Measurements from ENCODE around the gene SOX4.

The SOX4 gene

DNA sequence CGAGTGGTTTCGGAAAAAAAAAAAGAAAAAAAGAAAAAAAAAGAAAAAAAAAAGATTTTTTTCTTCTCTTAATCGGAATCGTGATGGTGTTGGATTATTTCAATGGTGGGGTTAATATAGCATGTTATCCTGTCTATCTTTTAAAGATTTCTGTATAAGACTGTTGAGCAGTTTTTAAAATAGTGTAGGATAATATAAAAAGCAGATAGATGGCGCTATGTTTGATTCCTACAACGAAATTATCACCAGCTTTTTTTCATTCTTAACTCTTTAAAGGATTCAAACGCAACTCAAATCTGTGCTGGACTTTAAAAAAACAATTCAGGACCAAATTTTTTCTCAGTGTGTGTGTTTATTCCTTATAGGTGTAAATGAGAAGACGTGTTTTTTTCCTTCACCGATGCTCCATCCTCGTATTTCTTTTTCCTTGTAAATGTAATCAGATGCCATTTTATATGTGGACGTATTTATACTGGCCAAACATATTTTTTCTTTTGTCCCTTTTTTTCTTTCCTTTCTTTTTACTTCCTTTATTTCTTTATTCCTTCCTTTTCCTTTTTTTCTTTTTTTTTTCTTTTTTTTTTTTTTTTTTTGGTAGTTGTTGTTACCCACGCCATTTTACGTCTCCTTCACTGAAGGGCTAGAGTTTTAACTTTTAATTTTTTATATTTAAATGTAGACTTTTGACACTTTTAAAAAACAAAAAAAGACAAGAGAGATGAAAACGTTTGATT, 3.6 kb downstream of the SOX4 start (continued):
- TF ChIP-seq PRDM6 (tag by site-specific recombination; IDR thresholded peaks at IDR 0.05) (peak; percentile 95), ZNF24 (tag by site-specific recombination; IDR thresholded peaks at IDR 0.05) (no peak), ZNF521 (tag by site-specific recombination; IDR thresholded peaks at IDR 0.05) (no peak), ZNF114 (tag by site-specific recombination; IDR thresholded peaks at IDR 0.05) (no peak), KLF8 (tag by site-specific recombination; IDR thresholded peaks at IDR 0.05) (peak; percentile 20; the same call in 1 of the 2 replicates), ZNF704 (tag by site-specific recombination; IDR thresholded peaks at IDR 0.05) (no peak), ZBTB17 (tag by site-specific recombination; IDR thresholded peaks at IDR 0.05) (peak; percentile 63), ZNF792 (tag by site-specific recombination; IDR thresholded peaks at IDR 0.05) (no peak), ZNF830 (tag by site-specific recombination; IDR thresholded peaks at IDR 0.05; ENCODE audit: low read depth) (no peak), ZNF394 (tag by site-specific recombination; IDR thresholded peaks at IDR 0.05; ENCODE audit: borderline replicate concordance) (0 out of 2 replicates have a peak, but pooled peaks have one; percentile 12), ZNF658 (tag by site-specific recombination; IDR thresholded peaks at IDR 0.05) (no peak), IKZF3 (tag by site-specific recombination; IDR thresholded peaks at IDR 0.05) (no peak), ZNF654 (tag by site-specific recombination; IDR thresholded peaks at IDR 0.05; ENCODE audit: low read depth) (peak; percentile 13; the same call in 1 of the 2 replicates), ZNF350 (tag by site-specific recombination; IDR thresholded peaks at IDR 0.05) (no peak), ZFP69B (tag by site-specific recombination; IDR thresholded peaks at IDR 0.05) (no peak), ZNF416 (tag by site-specific recombination; IDR thresholded peaks at IDR 0.05) (no peak), ZBTB8A (tag by site-specific recombination; IDR thresholded peaks at IDR 0.05) (0 out of 2 replicates have a peak, but pooled peaks have one; percentile 27), PRDM2 (tag by site-specific recombination; IDR thresholded peaks at IDR 0.05; ENCODE audit: borderline replicate concordance) (no peak), ZNF302 (tag by site-specific recombination; IDR thresholded peaks at IDR 0.05; ENCODE audit: low read depth) (no peak), ZNF221 (tag by site-specific recombination; IDR thresholded peaks at IDR 0.05; ENCODE audit: borderline replicate concordance) (no peak), ZNF561 (tag by site-specific recombination; IDR thresholded peaks at IDR 0.05; ENCODE audit: borderline replicate concordance) (no peak)
- TF ChIP-seq, protein P1, sequence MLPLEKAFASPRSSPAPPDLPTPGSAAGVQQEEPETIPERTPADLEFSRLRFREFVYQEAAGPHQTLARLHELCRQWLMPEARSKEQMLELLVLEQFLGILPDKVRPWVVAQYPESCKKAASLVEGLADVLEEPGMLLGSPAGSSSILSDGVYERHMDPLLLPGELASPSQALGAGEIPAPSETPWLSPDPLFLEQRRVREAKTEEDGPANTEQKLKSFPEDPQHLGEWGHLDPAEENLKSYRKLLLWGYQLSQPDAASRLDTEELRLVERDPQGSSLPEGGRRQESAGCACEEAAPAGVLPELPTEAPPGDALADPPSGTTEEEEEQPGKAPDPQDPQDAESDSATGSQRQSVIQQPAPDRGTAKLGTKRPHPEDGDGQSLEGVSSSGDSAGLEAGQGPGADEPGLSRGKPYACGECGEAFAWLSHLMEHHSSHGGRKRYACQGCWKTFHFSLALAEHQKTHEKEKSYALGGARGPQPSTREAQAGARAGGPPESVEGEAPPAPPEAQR (tag by site-specific recombination; IDR thresholded peaks at IDR 0.05) = no peak
- TF ChIP-seq, protein P2, sequence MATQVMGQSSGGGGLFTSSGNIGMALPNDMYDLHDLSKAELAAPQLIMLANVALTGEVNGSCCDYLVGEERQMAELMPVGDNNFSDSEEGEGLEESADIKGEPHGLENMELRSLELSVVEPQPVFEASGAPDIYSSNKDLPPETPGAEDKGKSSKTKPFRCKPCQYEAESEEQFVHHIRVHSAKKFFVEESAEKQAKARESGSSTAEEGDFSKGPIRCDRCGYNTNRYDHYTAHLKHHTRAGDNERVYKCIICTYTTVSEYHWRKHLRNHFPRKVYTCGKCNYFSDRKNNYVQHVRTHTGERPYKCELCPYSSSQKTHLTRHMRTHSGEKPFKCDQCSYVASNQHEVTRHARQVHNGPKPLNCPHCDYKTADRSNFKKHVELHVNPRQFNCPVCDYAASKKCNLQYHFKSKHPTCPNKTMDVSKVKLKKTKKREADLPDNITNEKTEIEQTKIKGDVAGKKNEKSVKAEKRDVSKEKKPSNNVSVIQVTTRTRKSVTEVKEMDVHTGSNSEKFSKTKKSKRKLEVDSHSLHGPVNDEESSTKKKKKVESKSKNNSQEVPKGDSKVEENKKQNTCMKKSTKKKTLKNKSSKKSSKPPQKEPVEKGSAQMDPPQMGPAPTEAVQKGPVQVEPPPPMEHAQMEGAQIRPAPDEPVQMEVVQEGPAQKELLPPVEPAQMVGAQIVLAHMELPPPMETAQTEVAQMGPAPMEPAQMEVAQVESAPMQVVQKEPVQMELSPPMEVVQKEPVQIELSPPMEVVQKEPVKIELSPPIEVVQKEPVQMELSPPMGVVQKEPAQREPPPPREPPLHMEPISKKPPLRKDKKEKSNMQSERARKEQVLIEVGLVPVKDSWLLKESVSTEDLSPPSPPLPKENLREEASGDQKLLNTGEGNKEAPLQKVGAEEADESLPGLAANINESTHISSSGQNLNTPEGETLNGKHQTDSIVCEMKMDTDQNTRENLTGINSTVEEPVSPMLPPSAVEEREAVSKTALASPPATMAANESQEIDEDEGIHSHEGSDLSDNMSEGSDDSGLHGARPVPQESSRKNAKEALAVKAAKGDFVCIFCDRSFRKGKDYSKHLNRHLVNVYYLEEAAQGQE (tag by site-specific recombination; IDR thresholded peaks at IDR 0.05) = peak; percentile 12
- TF ChIP-seq, protein P3, sequence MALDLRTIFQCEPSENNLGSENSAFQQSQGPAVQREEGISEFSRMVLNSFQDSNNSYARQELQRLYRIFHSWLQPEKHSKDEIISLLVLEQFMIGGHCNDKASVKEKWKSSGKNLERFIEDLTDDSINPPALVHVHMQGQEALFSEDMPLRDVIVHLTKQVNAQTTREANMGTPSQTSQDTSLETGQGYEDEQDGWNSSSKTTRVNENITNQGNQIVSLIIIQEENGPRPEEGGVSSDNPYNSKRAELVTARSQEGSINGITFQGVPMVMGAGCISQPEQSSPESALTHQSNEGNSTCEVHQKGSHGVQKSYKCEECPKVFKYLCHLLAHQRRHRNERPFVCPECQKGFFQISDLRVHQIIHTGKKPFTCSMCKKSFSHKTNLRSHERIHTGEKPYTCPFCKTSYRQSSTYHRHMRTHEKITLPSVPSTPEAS (tag by site-specific recombination; IDR thresholded peaks at IDR 0.05) = 0 out of 2 replicates have a peak, but pooled peaks have one; percentile 19
